ENCODE results near the gene CASP4. TPM values are rescaled to one million over a fixed set of nuclear protein-coding genes. Genes with fewer than 3 reads are reported as not detected.
"Not testable (repeated sequence)": the region's sequence is repeated elsewhere in the genome, so short reads cannot be mapped to it uniquely, and the experiment has no call there.

The CASP4 gene
- total RNA-seq, 1 experiment from 2014 or later = 75.6 TPM

DNA sequence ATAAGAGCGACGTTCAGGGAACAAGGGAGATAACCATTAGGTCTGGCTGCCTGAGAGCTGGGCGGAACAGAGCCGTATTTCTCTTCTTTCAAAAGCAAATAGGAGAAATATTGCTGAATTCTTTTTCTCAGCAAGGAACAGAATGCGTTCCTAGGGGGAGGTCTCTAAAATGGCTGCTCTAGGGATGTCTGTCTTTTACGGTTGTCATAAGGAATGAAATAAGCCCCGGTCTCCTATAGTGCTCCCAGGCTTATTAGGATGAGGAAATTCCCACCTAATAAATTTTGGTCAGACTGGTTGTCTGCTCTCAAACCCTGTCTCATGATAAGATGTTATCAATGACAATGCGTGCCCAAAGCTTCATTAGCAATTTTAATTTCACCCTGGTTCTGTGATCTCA, 4.5 kb upstream of the CASP4 start:
- not testable (repeated sequence) for H3K27me3 ChIP-seq (replicated peaks); H3K36me3 ChIP-seq; H3K4me3 ChIP-seq; H3K9me3 ChIP-seq (replicated peaks); H3K27ac ChIP-seq; DNase-seq (ENCODE audit: low read depth in 1 of 2, low spot score in 2 of 2); H3K4me1 ChIP-seq (replicated peaks)

DNA sequence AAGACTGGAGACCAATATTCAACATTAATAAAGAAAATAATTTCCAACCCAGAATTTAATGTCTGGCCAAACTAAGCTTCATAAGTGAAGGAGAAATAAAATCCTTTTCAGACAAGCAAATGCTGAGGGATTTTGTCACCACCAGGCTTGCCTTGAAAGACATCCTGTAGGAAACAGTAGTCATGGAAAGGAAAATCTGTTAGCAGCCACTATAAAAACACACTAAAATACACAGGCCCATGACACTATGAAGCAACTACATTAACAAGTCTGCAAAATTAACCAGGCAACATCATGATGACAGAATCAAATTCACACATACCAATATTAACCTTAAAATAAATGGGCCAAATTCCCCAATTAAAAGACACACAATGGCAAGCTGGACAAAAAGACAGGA, 2.4 kb upstream of the CASP4 start:
- H3K4me3 ChIP-seq = no peak overlapping the region
- H3K36me3 ChIP-seq = no peaks in the 10 kb centered on the region
- no peaks in the 10 kb centered on the region for H3K27me3 ChIP-seq (replicated peaks)

DNA sequence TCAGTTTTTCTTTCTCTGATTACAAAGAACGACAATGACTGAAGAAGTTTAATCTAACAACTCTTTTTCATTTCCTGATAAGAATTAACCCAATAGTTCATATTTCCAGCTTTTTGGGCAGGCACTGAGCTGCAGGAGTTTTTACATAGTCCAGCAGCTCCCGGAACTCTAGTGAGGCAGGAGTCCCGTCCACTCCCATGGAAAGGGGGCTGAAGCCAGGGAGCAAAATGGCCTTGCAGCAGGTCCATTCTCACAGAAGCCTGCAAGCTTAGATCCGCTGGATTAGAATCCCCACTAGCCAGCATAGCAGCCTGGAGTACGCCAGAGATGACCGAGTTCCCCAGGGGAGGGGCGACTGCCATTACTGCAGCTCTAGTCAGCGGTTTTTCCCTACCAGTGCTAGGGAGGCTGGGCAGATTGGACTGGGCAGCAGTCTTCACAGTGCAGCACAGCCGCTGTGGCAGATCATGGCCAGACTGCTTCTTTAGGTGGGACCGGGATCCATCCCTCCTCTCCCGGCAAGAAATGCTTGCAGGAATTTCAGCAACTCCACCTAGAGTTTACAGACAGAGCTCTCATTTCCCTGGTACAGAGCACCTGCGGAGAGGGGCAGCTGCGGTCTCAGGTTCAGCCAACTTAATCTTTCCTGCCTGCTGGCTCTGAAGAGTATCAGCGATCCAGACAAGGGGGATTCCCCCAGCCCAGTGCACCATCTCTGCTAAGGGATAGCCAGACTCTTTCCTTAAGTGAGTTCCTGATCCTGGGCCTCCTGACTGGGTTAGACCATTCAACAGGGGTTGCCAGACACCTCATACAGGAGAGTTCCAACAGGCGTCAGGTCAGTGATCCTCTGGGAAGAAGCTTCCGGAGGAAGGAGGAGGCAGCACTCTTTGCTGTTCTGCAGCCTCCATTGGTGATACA, 742 bp upstream of the CASP4 start:
- 0 out of 2 replicates have a peak, but pooled peaks cover 3% of the 10 kb centered on the region for H3K4me1 ChIP-seq (replicated peaks)
- H3K27ac ChIP-seq = peak overlapping the region; percentile 93
- no peaks in the 10 kb centered on the region for H3K27me3 ChIP-seq (replicated peaks)
- peak overlapping the region; percentile 51 for H3K4me3 ChIP-seq
- no peaks in the 10 kb centered on the region for H3K9me3 ChIP-seq (replicated peaks)
- no peaks in the 10 kb centered on the region for H3K36me3 ChIP-seq
- DNase-seq (ENCODE audit: low read depth in 1 of 2, low spot score in 2 of 2) = peak; percentile 43 to 63

More for the DNA sequence above, 2.4 kb upstream of the CASP4 start:
- no peaks in the 10 kb centered on the region for H3K9me3 ChIP-seq (replicated peaks)
- no peak for DNase-seq (ENCODE audit: low read depth in 1 of 2, low spot score in 2 of 2)
- H3K4me1 ChIP-seq (replicated peaks) = 0 out of 2 replicates have a peak, but pooled peaks cover 3% of the 10 kb centered on the region
- H3K27ac ChIP-seq = no peak overlapping the region

DNA sequence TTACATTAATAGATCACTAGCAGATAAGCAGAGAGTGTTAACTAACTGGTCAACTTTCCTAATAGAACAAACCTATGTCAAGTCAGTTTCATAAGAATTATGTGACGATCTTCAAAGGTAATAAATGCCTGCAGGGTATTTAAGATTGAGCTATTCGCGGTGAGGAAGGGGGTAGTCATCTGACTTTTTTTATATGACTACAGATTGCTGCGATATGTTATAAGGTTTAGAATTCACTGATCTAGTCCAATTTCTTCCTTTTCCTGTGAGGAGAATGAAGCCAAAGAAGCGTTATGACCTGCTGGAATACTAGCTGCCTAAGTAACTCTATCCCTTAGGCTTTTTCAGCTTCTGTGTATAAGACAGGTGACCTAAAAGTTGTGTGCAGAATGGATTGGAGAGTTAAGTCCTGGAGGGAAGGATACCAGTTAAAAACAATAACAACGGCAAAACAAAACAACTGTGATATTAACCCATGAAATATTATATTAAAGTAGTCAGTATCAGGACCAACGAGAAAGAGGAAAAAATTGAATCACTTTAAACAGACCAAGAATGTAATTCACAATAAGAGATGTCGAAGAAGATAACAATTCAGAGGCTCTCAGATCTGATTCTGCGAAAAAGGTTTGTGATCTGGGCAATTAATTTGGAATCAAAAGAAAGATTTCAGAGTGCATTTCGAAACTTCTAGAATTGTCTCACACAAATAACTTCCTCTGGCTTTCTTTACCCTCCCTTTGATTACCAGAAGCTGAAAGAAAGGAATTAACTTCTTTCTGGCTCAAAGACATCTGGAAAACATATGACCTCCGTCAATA, 630 bp downstream of the CASP4 start:
- Histone ChIP-seq H3K36me3 (no peaks in the 10 kb centered on the region), H3K27ac (peak overlapping the region; percentile 93), H3K4me3 (peak overlapping the region; percentile 51), H3K4me1 (replicated peaks) (0 out of 2 replicates have a peak, but pooled peaks cover 3% of the 10 kb centered on the region), H3K9me3 (replicated peaks) (no peaks in the 10 kb centered on the region), H3K27me3 (replicated peaks) (no peaks in the 10 kb centered on the region)
- DNase-seq (ENCODE audit: low read depth in 1 of 2, low spot score in 2 of 2) = peak in 1 of 2 experiments; percentile 10

DNA sequence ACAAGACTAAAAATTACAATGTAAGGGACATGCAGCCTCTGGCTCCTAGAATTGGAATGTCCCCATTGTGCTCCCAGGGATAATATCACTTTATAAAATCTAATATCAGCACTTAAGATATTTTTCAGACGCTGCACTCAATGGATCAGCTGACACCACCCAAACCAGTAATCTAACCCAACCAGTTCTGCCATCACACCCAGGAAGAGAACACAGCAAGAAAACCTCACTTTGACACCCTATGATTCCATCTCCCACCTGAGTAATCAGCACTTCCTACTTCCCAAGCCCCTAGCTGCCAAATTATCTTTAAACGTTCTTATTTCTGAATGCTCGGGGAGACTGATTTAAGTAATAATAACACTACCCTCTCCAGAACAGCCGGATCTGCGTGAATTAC, 2.6 kb downstream of the CASP4 start:
- DNase-seq (ENCODE audit: low read depth in 1 of 2, low spot score in 2 of 2) = no peak
- Histone ChIP-seq H3K9me3 (replicated peaks) (no peaks in the 10 kb centered on the region), H3K27ac (no peak overlapping the region), H3K4me1 (replicated peaks) (0 out of 2 replicates have a peak, but pooled peaks cover 3% of the 10 kb centered on the region), H3K36me3 (no peaks in the 10 kb centered on the region), H3K4me3 (no peak overlapping the region), H3K27me3 (replicated peaks) (no peaks in the 10 kb centered on the region)

DNA sequence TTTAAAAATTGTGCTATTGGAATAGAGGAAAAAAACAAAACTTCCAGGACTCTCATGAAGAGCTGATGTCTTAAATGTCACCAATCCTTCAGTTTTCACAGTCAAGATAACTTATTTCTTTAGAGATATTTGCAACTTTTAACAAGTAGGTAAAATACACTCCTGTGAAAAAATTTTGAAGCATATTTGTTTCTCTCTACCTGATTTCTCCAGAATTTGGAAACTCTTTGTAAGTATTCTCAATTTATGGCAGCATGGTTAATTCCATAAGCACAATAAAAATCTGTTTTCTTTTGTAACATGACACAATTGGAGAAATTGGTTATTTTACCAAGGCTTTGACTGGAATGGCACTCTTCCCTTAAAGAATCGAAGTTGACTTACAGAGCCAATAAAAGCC, 4.1 kb downstream of the CASP4 start:
- Histone ChIP-seq H3K27ac (no peak overlapping the region), H3K9me3 (replicated peaks) (no peaks in the 10 kb centered on the region), H3K27me3 (replicated peaks) (no peaks in the 10 kb centered on the region), H3K4me3 (no peak overlapping the region), H3K36me3 (no peaks in the 10 kb centered on the region), H3K4me1 (replicated peaks) (0 out of 2 replicates have a peak, but pooled peaks cover 3% of the 10 kb centered on the region)
- no peak for DNase-seq (ENCODE audit: low read depth in 1 of 2, low spot score in 2 of 2)

DNA sequence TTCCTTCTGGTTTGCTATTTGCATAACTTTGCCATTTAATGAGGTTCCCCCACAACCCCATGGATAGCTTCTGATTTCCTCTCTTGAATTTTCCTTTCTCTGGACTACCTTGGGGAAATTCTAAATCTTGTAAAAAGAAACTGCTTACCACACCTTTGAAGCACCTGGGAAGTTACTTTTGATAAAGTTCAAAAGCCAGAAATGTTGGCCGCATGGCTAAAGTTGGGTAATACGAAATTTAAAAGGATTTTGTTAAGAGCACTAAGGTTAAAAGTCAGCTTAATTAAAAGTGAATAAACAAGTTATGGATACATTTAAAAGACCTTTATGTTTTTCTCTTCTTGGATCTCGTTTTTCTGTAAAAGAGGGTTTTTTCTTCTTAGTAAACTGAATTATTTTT, 5.5 kb downstream of the CASP4 start:
- no peaks in the 10 kb centered on the region for H3K27me3 ChIP-seq (replicated peaks)

DNA sequence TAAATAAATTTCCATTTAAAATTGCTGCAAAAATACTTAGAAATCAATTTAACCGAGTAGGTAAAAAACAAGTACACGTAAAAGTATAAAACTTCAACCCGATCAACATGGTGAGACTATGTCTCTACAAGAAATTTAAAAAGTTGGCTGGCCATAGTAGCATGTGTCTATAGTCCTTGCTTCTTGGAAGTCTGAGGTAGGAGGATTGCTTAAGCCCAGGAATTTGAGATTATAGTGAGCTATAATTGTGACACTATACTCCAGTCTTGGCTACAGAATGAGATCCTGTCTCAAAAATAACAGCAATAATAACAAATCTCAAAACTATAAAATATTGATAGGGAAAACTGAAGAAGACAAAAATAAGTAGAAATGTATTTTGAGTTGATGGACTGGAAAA, 11.1 kb downstream of the CASP4 start:
- no peak overlapping the region for H3K4me3 ChIP-seq
- H3K4me1 ChIP-seq (replicated peaks) = no peaks in the 10 kb centered on the region
- H3K9me3 ChIP-seq (replicated peaks) = no peaks in the 10 kb centered on the region
- no peak for DNase-seq (ENCODE audit: low read depth in 1 of 2, low spot score in 2 of 2)
- H3K36me3 ChIP-seq = peaks cover 4% of the 10 kb centered on the region; the same call in 1 of the 2 replicates
- H3K27ac ChIP-seq = no peak overlapping the region
- H3K27me3 ChIP-seq (replicated peaks) = no peaks in the 10 kb centered on the region

More for the DNA sequence above, 5.5 kb downstream of the CASP4 start:
- no peak overlapping the region for H3K27ac ChIP-seq
- no peaks in the 10 kb centered on the region for H3K36me3 ChIP-seq
- no peak overlapping the region for H3K4me3 ChIP-seq
- no peaks in the 10 kb centered on the region for H3K9me3 ChIP-seq (replicated peaks)
- DNase-seq (ENCODE audit: low read depth in 1 of 2, low spot score in 2 of 2) = no peak
- H3K4me1 ChIP-seq (replicated peaks) = no peaks in the 10 kb centered on the region

DNA sequence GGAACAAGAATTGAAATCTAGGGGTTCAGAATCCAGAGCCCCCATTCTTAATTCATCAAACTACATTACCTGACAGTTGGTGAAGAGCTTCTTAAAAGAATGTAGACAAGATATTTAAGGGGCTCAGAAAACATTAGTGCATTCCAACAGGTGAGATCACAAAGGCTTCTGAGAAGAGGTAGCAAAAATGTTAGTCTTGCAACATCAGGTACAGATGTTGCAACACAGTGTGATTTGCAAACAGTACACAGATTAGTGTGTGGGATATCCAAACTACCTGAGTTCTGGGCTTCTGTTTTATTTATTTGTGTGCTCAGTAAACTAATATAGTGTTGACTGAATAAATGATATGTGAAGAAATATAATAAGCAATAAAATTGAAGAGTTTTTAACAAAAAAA, 11.8 kb downstream of the CASP4 start:
- no peaks in the 10 kb centered on the region for H3K9me3 ChIP-seq (replicated peaks)
- H3K27ac ChIP-seq = no peak overlapping the region
- H3K27me3 ChIP-seq (replicated peaks) = no peaks in the 10 kb centered on the region
- H3K4me3 ChIP-seq = no peak overlapping the region
- no peak for DNase-seq (ENCODE audit: low read depth in 1 of 2, low spot score in 2 of 2)
- H3K4me1 ChIP-seq (replicated peaks) = no peaks in the 10 kb centered on the region
- peaks cover 4% of the 10 kb centered on the region; the same call in 1 of the 2 replicates for H3K36me3 ChIP-seq

DNA sequence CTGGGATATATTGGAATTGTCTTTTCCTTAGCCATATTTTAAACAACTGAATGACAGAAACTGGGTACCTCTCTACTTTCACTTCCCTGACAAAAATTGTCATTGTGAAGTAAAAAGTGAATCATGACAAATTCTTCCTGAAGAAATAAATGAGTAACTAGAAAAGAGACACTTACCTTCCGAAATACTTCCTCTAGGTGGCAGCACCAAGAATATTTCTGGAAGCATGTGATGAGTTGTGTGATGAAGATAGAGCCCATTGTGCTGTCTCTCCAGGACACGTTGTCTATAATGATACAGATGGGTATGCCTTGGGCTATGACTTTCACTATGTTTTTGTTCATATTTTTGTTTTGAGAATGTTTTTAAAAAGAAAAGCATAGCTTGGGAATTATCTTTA, 21.5 kb downstream of the CASP4 start:
- Histone ChIP-seq H3K4me1 (replicated peaks) (no peaks in the 10 kb centered on the region), H3K9me3 (replicated peaks) (no peaks in the 10 kb centered on the region), H3K4me3 (no peak overlapping the region), H3K27me3 (replicated peaks) (no peaks in the 10 kb centered on the region), H3K36me3 (peaks cover 5% of the 10 kb centered on the region; the same call in 1 of the 2 replicates), H3K27ac (no peak overlapping the region)
- peak in 1 of 2 experiments; percentile 33 for DNase-seq (ENCODE audit: low read depth in 1 of 2, low spot score in 2 of 2)

DNA sequence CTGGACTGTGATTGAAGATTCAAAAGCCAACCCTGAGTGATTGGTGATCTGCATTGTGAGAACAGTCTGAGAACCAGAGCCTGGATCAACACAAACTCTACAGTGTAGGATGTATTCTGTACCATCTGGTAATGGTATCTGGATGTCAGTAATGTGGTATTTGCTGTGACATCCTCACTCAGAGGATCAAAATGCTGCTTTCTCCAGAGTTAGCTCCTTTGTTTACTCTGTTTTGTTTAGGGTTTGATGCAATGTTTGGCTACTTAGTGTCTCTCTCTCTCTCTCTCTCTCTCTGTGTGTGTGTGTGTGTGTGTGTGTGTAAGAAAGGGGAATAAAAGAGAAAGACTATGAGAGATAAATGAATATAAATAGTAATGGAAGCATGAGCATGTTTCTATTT, 24.3 kb downstream of the CASP4 start:
- Histone ChIP-seq H3K4me1 (replicated peaks) (no peaks in the 10 kb centered on the region), H3K4me3 (no peak overlapping the region), H3K36me3 (0 out of 2 replicates have a peak, but pooled peaks cover 5% of the 10 kb centered on the region), H3K9me3 (replicated peaks) (no peaks in the 10 kb centered on the region), H3K27me3 (replicated peaks) (no peaks in the 10 kb centered on the region), H3K27ac (no peak overlapping the region)
- DNase-seq (ENCODE audit: low read depth in 1 of 2, low spot score in 2 of 2) = no peak

DNA sequence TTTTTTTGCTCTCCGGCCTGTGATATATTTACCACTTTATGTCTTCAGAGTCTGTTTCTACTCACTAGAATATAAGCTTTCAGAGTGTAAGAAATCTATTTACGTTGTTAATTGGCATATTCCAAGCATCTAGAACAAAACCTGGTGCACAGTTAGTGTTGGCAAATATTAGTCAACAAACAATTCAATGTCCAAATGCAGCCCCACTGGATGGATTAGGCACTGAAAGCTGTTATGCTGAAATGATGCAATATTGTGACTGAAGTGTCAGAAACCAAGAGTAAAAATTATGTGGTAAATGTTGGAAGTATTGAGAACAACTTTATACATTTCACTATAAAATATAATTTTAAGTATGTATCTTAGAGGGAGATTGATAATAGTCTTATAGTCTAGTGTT, 24.8 kb downstream of the CASP4 start:
- H3K27me3 ChIP-seq (replicated peaks) = no peaks in the 10 kb centered on the region
- H3K4me3 ChIP-seq = no peak overlapping the region
- no peak overlapping the region for H3K27ac ChIP-seq
- H3K4me1 ChIP-seq (replicated peaks) = no peaks in the 10 kb centered on the region
- DNase-seq (ENCODE audit: low read depth in 1 of 2, low spot score in 2 of 2) = no peak
- H3K9me3 ChIP-seq (replicated peaks) = no peaks in the 10 kb centered on the region
- H3K36me3 ChIP-seq = 0 out of 2 replicates have a peak, but pooled peaks cover 5% of the 10 kb centered on the region

DNA sequence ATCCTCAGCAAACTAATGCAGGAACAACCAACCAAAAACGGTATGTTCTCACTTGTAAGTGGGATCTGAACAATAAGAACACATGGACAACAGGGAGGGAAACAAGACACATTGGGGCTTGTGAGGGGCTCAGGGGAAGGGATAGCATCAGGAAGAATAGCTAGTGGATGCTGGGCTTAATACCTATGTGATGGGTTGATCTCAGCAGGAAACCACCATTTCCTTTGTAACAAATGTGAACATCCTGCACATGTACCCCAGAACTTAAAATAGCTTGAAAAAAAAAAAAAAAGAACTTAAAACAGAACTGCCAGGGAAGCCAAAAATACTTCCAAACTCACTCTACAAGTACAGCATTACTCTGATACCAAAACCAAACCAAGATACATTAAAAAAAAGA, 33.8 kb downstream of the CASP4 start:
- no peaks in the 10 kb centered on the region for H3K9me3 ChIP-seq (replicated peaks)
- no peaks in the 10 kb centered on the region for H3K4me1 ChIP-seq (replicated peaks)
- no peak overlapping the region for H3K27ac ChIP-seq
- H3K36me3 ChIP-seq = no peaks in the 10 kb centered on the region
- H3K4me3 ChIP-seq = no peak overlapping the region
- no peaks in the 10 kb centered on the region for H3K27me3 ChIP-seq (replicated peaks)
- no peak for DNase-seq (ENCODE audit: low read depth in 1 of 2, low spot score in 2 of 2)

DNA sequence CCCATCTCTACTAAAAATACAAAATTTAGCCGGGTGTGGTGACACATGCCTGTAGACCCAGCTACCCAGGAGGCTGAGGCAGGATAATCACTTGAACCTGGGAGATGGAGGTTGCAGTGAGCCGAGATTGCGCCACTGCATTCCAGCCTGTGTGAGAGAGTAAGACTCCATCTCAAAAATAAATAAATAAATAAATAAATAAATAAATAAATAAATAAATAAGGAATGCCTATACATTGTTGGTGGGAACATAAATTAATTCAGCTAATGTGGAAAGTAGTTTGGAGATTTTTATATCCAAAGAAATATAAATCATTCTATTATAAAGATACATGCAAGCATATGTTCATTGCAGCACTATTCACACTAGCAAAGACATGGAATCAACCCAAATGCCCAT, 34.3 kb downstream of the CASP4 start:
- DNase-seq (ENCODE audit: low read depth in 1 of 2, low spot score in 2 of 2); H3K27me3 ChIP-seq (replicated peaks); H3K36me3 ChIP-seq; H3K4me1 ChIP-seq (replicated peaks); H3K4me3 ChIP-seq; H3K9me3 ChIP-seq (replicated peaks); H3K27ac ChIP-seq: not testable (repeated sequence)
